Panc1 (cell line): Measurements from ENCODE around the gene PGS1. TPM values are rescaled to one million over a fixed set of nuclear protein-coding genes. Genes with fewer than 3 reads are reported as not detected.

Experiments
- ATAC-seq: fragments of 200-7000 bp; cut with Tn5 transposase; 2 replicates; pipeline ENCODE4 v1.9.1; 2020; ENCODE audit warnings: mild to moderate bottlenecking, moderate library complexity
- BruUV-seq: library from RNA; stranded (reverse); fragments of 400-500 nt; replicated peaks from 2 replicates; lab custom pipeline; 2021; lab: Mats Ljungman, UMichigan
- CTCF ChIA-PET: fragments of 300-600 bp; sonication (Branson Sonifier 250); formaldehyde crosslinking; loops from one replicate; lab custom pipeline; 2022; ENCODE audit warnings: antibody characterized with exemption; lab: Charles Lee
- POLR2A ChIA-PET: fragments of 300-600 bp; sonication (Branson Sonifier 250); formaldehyde crosslinking; loops from one replicate; lab custom pipeline; 2022; ENCODE audit warnings: antibody characterized with exemption; lab: Charles Lee
- DNase-seq: peaks from one replicate; pipeline ENCODE4 v3.0.0-alpha.2; 2010; ENCODE audit warnings: low read depth, low spot score
- H3K27ac ChIP-seq: 2 replicates; pipeline ENCODE4 v1.5.1; 2011; ENCODE audit warnings: mild to moderate bottlenecking, low read length, inconsistent platforms
- H3K27me3 ChIP-seq: fragments of 200-500 bp; sonication (Bioruptor generic); 2 replicates; pipeline ENCODE4 v1.6.0; 2014; ENCODE audit warnings: low read length, inconsistent platforms; ENCODE audit not compliant: control insufficient read depth, insufficient read depth
- H3K36me3 ChIP-seq: fragments of 200-500 bp; sonication (Bioruptor generic); 2 replicates; pipeline ENCODE4 v1.5.1; 2014; ENCODE audit warnings: inconsistent platforms, mild to moderate bottlenecking, low read length, moderate library complexity; ENCODE audit not compliant: control insufficient read depth, insufficient read depth
- H3K4me1 ChIP-seq: 2 replicates; pipeline ENCODE4 v1.5.1; 2011; ENCODE audit warnings: inconsistent platforms, mild to moderate bottlenecking, low read length, moderate library complexity; ENCODE audit not compliant: control insufficient read depth, insufficient read depth
- H3K4me3 ChIP-seq, 2 experiments: 2 replicates each; pipeline ENCODE4 v1.5.1; 2011 to 2012; ENCODE audit warnings: low read depth in 2 of 2, low read length in 2 of 2, mild to moderate bottlenecking in 2 of 2, inconsistent platforms in 1 of 2, moderate library complexity in 1 of 2
- H3K9me3 ChIP-seq: fragments of 200-500 bp; sonication (Bioruptor generic); 2 replicates; pipeline ENCODE4 v1.5.1; 2014; ENCODE audit warnings: low read depth, mild to moderate bottlenecking, inconsistent platforms, low read length, moderate library complexity; ENCODE audit not compliant: control insufficient read depth, insufficient read depth
- POLR2AphosphoS5 ChIP-seq: IDR thresholded peaks from 2 replicates; pipeline ENCODE4 v1.6.1; 2012; ENCODE audit warnings: mild to moderate bottlenecking, low read depth, low read length, moderate library complexity
- SIN3A ChIP-seq: IDR thresholded peaks from 2 replicates; pipeline ENCODE4 v1.6.1; 2012; ENCODE audit warnings: low read depth, mild to moderate bottlenecking, low read length, moderate library complexity, borderline replicate concordance; ENCODE audit not compliant: insufficient read depth
- TCF7L2 ChIP-seq: IDR thresholded peaks from 2 replicates; pipeline ENCODE4 v1.6.1; 2011; ENCODE audit warnings: mild to moderate bottlenecking, low read depth, low read length, inconsistent platforms
- in situ Hi-C: cut with HindIII; loops from 2 replicates; pipeline ENCODE4 v1.10.0; 2016; ENCODE audit warnings: low sequenced_read_pairs, low pct_unique_long_range_greater_than_20kb
- intact Hi-C: fragments of 100-400 bp; cut with micrococcal nuclease; formaldehyde crosslinking; loops from one replicate; pipeline ENCODE4 v1.10.0; 2022; ENCODE audit not compliant: unreplicated experiment
- total RNA-seq: library from RNA; stranded (reverse); gene quantifications from one replicate; pipeline ENCODE4 v1.2.1, GENCODE V29; 2021; ENCODE audit not compliant: unreplicated experiment
- TF ChIP-seq, protein P1 (sequence below): fragments of 450-650 bp; IDR thresholded peaks from 2 replicates; pipeline ENCODE4 v1.5.1; 2017; ENCODE audit warnings: mild to moderate bottlenecking
- TF ChIP-seq, protein P2 (sequence below), 2 experiments: IDR thresholded peaks; 2 replicates each; pipeline ENCODE4 v1.6.1; 2011 to 2012; ENCODE audit warnings: low read depth in 2 of 2, control low read depth in 1 of 2, low read length in 1 of 2, mild to moderate bottlenecking in 1 of 2, moderate library complexity in 1 of 2; ENCODE audit not compliant: insufficient read depth in 1 of 2

The PGS1 gene
- total RNA-seq, 1 experiment from 2014 or later, result 47.5 TPM

DNA sequence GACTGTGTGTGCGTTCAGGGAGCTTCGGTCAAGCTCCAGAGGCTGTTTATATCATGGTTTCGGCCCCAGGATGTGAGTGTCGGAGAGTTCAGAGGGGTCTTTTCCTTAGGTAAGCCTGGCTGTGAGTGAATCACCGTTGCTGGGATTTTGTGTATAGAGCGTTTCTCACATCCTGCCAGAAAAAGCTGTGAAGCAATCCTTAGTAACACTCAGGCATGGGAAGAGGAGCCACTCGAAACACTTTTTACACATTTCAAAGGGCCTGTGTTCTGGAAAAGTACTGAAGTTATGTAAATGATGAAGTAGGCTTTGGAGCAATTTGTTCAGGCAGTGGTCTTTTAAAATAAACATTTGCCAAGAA is 662 bp downstream of the PGS1 start:
- H3K36me3 ChIP-seq, result peaks cover 3% of the 10 kb centered on the region; the same call in 1 of the 2 replicates
- POLR2A ChIA-PET, result interaction anchor here (0.6 kb wide), 1 partner anchor 15 kb away, joined by 3 read pairs; no protein-coding TSS in a partner anchor
- H3K9me3 ChIP-seq, result no peaks in the 10 kb centered on the region
- TF ChIP-seq, protein P1, sequence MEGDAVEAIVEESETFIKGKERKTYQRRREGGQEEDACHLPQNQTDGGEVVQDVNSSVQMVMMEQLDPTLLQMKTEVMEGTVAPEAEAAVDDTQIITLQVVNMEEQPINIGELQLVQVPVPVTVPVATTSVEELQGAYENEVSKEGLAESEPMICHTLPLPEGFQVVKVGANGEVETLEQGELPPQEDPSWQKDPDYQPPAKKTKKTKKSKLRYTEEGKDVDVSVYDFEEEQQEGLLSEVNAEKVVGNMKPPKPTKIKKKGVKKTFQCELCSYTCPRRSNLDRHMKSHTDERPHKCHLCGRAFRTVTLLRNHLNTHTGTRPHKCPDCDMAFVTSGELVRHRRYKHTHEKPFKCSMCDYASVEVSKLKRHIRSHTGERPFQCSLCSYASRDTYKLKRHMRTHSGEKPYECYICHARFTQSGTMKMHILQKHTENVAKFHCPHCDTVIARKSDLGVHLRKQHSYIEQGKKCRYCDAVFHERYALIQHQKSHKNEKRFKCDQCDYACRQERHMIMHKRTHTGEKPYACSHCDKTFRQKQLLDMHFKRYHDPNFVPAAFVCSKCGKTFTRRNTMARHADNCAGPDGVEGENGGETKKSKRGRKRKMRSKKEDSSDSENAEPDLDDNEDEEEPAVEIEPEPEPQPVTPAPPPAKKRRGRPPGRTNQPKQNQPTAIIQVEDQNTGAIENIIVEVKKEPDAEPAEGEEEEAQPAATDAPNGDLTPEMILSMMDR, result no peak
- TF ChIP-seq POLR2AphosphoS5 (no peak), SIN3A (no peak), TCF7L2 (no peak)
- TF ChIP-seq, protein P2, sequence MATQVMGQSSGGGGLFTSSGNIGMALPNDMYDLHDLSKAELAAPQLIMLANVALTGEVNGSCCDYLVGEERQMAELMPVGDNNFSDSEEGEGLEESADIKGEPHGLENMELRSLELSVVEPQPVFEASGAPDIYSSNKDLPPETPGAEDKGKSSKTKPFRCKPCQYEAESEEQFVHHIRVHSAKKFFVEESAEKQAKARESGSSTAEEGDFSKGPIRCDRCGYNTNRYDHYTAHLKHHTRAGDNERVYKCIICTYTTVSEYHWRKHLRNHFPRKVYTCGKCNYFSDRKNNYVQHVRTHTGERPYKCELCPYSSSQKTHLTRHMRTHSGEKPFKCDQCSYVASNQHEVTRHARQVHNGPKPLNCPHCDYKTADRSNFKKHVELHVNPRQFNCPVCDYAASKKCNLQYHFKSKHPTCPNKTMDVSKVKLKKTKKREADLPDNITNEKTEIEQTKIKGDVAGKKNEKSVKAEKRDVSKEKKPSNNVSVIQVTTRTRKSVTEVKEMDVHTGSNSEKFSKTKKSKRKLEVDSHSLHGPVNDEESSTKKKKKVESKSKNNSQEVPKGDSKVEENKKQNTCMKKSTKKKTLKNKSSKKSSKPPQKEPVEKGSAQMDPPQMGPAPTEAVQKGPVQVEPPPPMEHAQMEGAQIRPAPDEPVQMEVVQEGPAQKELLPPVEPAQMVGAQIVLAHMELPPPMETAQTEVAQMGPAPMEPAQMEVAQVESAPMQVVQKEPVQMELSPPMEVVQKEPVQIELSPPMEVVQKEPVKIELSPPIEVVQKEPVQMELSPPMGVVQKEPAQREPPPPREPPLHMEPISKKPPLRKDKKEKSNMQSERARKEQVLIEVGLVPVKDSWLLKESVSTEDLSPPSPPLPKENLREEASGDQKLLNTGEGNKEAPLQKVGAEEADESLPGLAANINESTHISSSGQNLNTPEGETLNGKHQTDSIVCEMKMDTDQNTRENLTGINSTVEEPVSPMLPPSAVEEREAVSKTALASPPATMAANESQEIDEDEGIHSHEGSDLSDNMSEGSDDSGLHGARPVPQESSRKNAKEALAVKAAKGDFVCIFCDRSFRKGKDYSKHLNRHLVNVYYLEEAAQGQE (IDR thresholded peaks at IDR 0.05; ENCODE audit: insufficient read depth in 1 of 2, low read depth in 2 of 2, low read length in 1 of 2), result no peak
- in situ Hi-C loops (no loop called here), intact Hi-C loops (no loop called here)
- TSS peak; percentile 57 for BruUV-seq
- no peaks in the 10 kb centered on the region for H3K27me3 ChIP-seq
- DNase-seq (no peak), ATAC-seq (no peak)
- CTCF ChIA-PET, result no interaction called here
- H3K4me1 ChIP-seq, result peaks cover 52% of the 10 kb centered on the region
- H3K4me3 ChIP-seq, result peak overlapping the region; percentile 74 to 89
- H3K27ac ChIP-seq, result peak overlapping the region; percentile 82

DNA sequence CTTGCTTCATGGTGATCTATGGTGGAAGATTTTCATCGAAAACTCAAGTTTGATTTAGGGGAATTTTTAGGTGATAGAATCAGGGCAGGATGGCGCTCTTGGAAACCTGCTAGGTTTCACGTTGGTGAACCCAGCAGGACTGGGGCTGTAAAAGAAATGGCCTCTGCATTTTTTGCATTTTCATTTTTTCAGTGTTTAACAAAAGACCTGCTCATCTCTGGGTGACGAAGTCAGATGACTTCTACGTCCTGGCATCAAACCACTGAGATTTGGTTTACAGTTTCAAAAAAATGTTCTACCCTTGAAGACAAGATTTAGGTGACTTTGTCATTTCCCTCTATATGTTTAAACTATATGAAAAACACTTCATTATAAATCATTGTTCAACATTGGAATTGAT is 1.9 kb downstream of the PGS1 start:
- CTCF ChIA-PET, result interaction anchor here (0.7 kb wide), 1 partner anchor 1125 kb away, joined by 3 read pairs; no protein-coding TSS in a partner anchor
- BruUV-seq, result TSS peak; percentile 58
- TF ChIP-seq, protein P2 (IDR thresholded peaks at IDR 0.05; ENCODE audit: insufficient read depth in 1 of 2, low read depth in 2 of 2, low read length in 1 of 2), result no peak
- TF ChIP-seq SIN3A (no peak), TCF7L2 (no peak), POLR2AphosphoS5 (no peak)
- TF ChIP-seq, protein P1, result no peak
- intact Hi-C loops, result no loop called here
- Histone ChIP-seq H3K9me3 (no peaks in the 10 kb centered on the region), H3K4me3 (no peak overlapping the region), H3K27me3 (no peaks in the 10 kb centered on the region), H3K4me1 (peaks cover 50% of the 10 kb centered on the region), H3K27ac (no peak overlapping the region), H3K36me3 (peaks cover 3% of the 10 kb centered on the region; the same call in 1 of the 2 replicates)
- POLR2A ChIA-PET, result no interaction called here
- ATAC-seq (no peak), DNase-seq (no peak)
- in situ Hi-C loops, result no loop called here
